ENCODE results near the gene CYP4F3.
A peak's percentile ranks its signal among the peaks of the same experiment; 100 is the strongest.
"Not testable (repeated sequence)": the region's sequence is repeated elsewhere in the genome, so short reads cannot be mapped to it uniquely, and the experiment has no call there.

CYP4F3 gene

GRCh38 chr19:15672580-15673175 lies 32.0 kb downstream of the CYP4F3 start, which contains the start of gene CYP4F12:
Gene CYP4F12 (plus strand): TSS chr19:15673087. CDS start chr19:15673530, 443 bp downstream.
- no peak within 1 kb of the TSS for H2BK5ac ChIP-seq (ENCODE audit: low read length)
- H4K5ac ChIP-seq (ENCODE audit: low read length): no peak within 1 kb of the TSS
- H2BK120ac ChIP-seq (ENCODE audit: low read depth, low read length): no peak within 1 kb of the TSS
- no peak within 1 kb of the TSS for H2AK5ac ChIP-seq (ENCODE audit: low read length)
- no peak within 1 kb of the TSS for H3K4ac ChIP-seq (ENCODE audit: low read depth, low read length)
- H3K27ac ChIP-seq (ENCODE audit: low read depth, low read length): no peak within 1 kb of the TSS
- no peak for DNase-seq
- H3K79me1 ChIP-seq (ENCODE audit: low read length): no peaks in the 10 kb centered on the region
- H3K4me3 ChIP-seq (ENCODE audit: low read length): no peak within 1 kb of the TSS
- no peaks in the 10 kb centered on the region for H3K36me3 ChIP-seq (ENCODE audit: control insufficient read depth, insufficient read depth, low read length)
- H3K79me2 ChIP-seq (ENCODE audit: control insufficient read depth, insufficient read depth, low read length): no peaks in the 10 kb centered on the region
- H3K27me3 ChIP-seq (ENCODE audit: insufficient read depth, low read length, poor library complexity): no peaks in the 10 kb centered on the region
- no peak within 1 kb of the TSS for H3K4me2 ChIP-seq (ENCODE audit: low read length)
- H3K56ac ChIP-seq (ENCODE audit: low read length): no peak within 1 kb of the TSS
- H2BK15ac ChIP-seq (replicated peaks; ENCODE audit: low read depth): no peak within 1 kb of the TSS
- no CpG with 5 or more reads among the region's 6 CpGs for WGBS (ENCODE audit: extremely low coverage, insufficient coverage, low lambda C conversion rate)
- H4K8ac ChIP-seq (ENCODE audit: low read depth, low read length): no peak within 1 kb of the TSS
- H3K4me1 ChIP-seq (ENCODE audit: control insufficient read depth, low read depth, low read length): no peaks in the 10 kb centered on the region
- H3K9ac ChIP-seq (ENCODE audit: low read length): no peak within 1 kb of the TSS
- no peak within 1 kb of the TSS for H3K23ac ChIP-seq (ENCODE audit: low read length)
- H3K18ac ChIP-seq (ENCODE audit: low read length): no peak within 1 kb of the TSS

- no peak overlapping the region for H2BK120ac ChIP-seq (ENCODE audit: low read depth, low read length)
- no peak overlapping the region for H2BK5ac ChIP-seq (ENCODE audit: low read length)
- H3K4me3 ChIP-seq (ENCODE audit: low read length): no peak overlapping the region
- no peaks in the 10 kb centered on the region for H3K36me3 ChIP-seq (ENCODE audit: control insufficient read depth, insufficient read depth, low read length)
- H2AK5ac ChIP-seq (ENCODE audit: low read length): no peak overlapping the region
- WGBS (ENCODE audit: extremely low coverage, insufficient coverage, low lambda C conversion rate): no CpG with 5 or more reads among the region's 9 CpGs
- H3K27me3 ChIP-seq (ENCODE audit: insufficient read depth, low read length, poor library complexity): no peaks in the 10 kb centered on the region
- H2BK15ac ChIP-seq (replicated peaks; ENCODE audit: low read depth): no peak overlapping the region
- no peak for DNase-seq
- H3K79me2 ChIP-seq (ENCODE audit: control insufficient read depth, insufficient read depth, low read length): no peaks in the 10 kb centered on the region
- no peak overlapping the region for H3K27ac ChIP-seq (ENCODE audit: low read depth, low read length)
- no peak overlapping the region for H3K18ac ChIP-seq (ENCODE audit: low read length)
- no peak overlapping the region for H3K4ac ChIP-seq (ENCODE audit: low read depth, low read length)
- no peak overlapping the region for H4K5ac ChIP-seq (ENCODE audit: low read length)
- H4K8ac ChIP-seq (ENCODE audit: low read depth, low read length): no peak overlapping the region
- no peak overlapping the region for H3K9ac ChIP-seq (ENCODE audit: low read length)
- no peak overlapping the region for H3K56ac ChIP-seq (ENCODE audit: low read length)
- H3K23ac ChIP-seq (ENCODE audit: low read length): no peak overlapping the region
- H3K4me2 ChIP-seq (ENCODE audit: low read length): no peak overlapping the region
- H3K79me1 ChIP-seq (ENCODE audit: low read length): no peaks in the 10 kb centered on the region
- H3K4me1 ChIP-seq (ENCODE audit: control insufficient read depth, low read depth, low read length): no peaks in the 10 kb centered on the region
These were observed 32.5 kb downstream of the CYP4F3 start for GRCh38 chr19:15673176-15673654.

GRCh38 chr19:15675560-15675959 lies 34.9 kb downstream of the CYP4F3 start:
- no peak overlapping the region for H2BK5ac ChIP-seq (ENCODE audit: low read length)
- no peak overlapping the region for H3K27ac ChIP-seq (ENCODE audit: low read depth, low read length)
- no peaks in the 10 kb centered on the region for H3K79me2 ChIP-seq (ENCODE audit: control insufficient read depth, insufficient read depth, low read length)
- no peak overlapping the region for H3K56ac ChIP-seq (ENCODE audit: low read length)
- no peak overlapping the region for H3K4me3 ChIP-seq (ENCODE audit: low read length)
- H3K79me1 ChIP-seq (ENCODE audit: low read length): no peaks in the 10 kb centered on the region
- H2BK15ac ChIP-seq (replicated peaks; ENCODE audit: low read depth): no peak overlapping the region
- no peak overlapping the region for H3K4ac ChIP-seq (ENCODE audit: low read depth, low read length)
- no peak overlapping the region for H2BK120ac ChIP-seq (ENCODE audit: low read depth, low read length)
- no CpG with 5 or more reads among the region's 3 CpGs for WGBS (ENCODE audit: extremely low coverage, insufficient coverage, low lambda C conversion rate)
- no peaks in the 10 kb centered on the region for H3K27me3 ChIP-seq (ENCODE audit: insufficient read depth, low read length, poor library complexity)
- no peak overlapping the region for H3K18ac ChIP-seq (ENCODE audit: low read length)
- H3K9ac ChIP-seq (ENCODE audit: low read length): no peak overlapping the region
- no peaks in the 10 kb centered on the region for H3K36me3 ChIP-seq (ENCODE audit: control insufficient read depth, insufficient read depth, low read length)
- DNase-seq: no peak
- H2AK5ac ChIP-seq (ENCODE audit: low read length): no peak overlapping the region
- no peak overlapping the region for H3K4me2 ChIP-seq (ENCODE audit: low read length)
- no peak overlapping the region for H4K5ac ChIP-seq (ENCODE audit: low read length)
- no peak overlapping the region for H4K8ac ChIP-seq (ENCODE audit: low read depth, low read length)
- H3K23ac ChIP-seq (ENCODE audit: low read length): no peak overlapping the region
- H3K4me1 ChIP-seq (ENCODE audit: control insufficient read depth, low read depth, low read length): no peaks in the 10 kb centered on the region

- Histone ChIP-seq H3K79me1 (ENCODE audit: low read length) (no peaks in the 10 kb centered on the region), H3K4me3 (ENCODE audit: low read length) (peak overlapping the region; percentile 24), H4K5ac (ENCODE audit: low read length) (no peak overlapping the region), H3K27ac (ENCODE audit: low read depth, low read length) (no peak overlapping the region), H3K4me1 (ENCODE audit: control insufficient read depth, low read depth, low read length) (no peaks in the 10 kb centered on the region), H3K4ac (ENCODE audit: low read depth, low read length) (no peak overlapping the region), H3K9ac (ENCODE audit: low read length) (no peak overlapping the region), H3K23ac (ENCODE audit: low read length) (no peak overlapping the region), H3K56ac (ENCODE audit: low read length) (no peak overlapping the region), H2BK15ac (replicated peaks; ENCODE audit: low read depth) (no peak overlapping the region), H2BK120ac (ENCODE audit: low read depth, low read length) (no peak overlapping the region), H3K79me2 (ENCODE audit: control insufficient read depth, insufficient read depth, low read length) (no peaks in the 10 kb centered on the region), H3K4me2 (ENCODE audit: low read length) (no peak overlapping the region), H3K36me3 (ENCODE audit: control insufficient read depth, insufficient read depth, low read length) (no peaks in the 10 kb centered on the region), H2BK5ac (ENCODE audit: low read length) (no peak overlapping the region), H4K8ac (ENCODE audit: low read depth, low read length) (no peak overlapping the region), H3K18ac (ENCODE audit: low read length) (no peak overlapping the region), H3K27me3 (ENCODE audit: insufficient read depth, low read length, poor library complexity) (no peaks in the 10 kb centered on the region), H2AK5ac (ENCODE audit: low read length) (no peak overlapping the region)
- WGBS (ENCODE audit: extremely low coverage, insufficient coverage, low lambda C conversion rate): no CpG with 5 or more reads among the region's 4 CpGs
- DNase-seq: no peak
These were observed 38.4 kb downstream of the CYP4F3 start for GRCh38 chr19:15679089-15679488.

- not testable (repeated sequence) for H4K8ac ChIP-seq (ENCODE audit: low read depth, low read length); H2BK120ac ChIP-seq (ENCODE audit: low read depth, low read length); H3K18ac ChIP-seq (ENCODE audit: low read length); H3K27me3 ChIP-seq (ENCODE audit: insufficient read depth, low read length, poor library complexity); H3K36me3 ChIP-seq (ENCODE audit: control insufficient read depth, insufficient read depth, low read length); H4K5ac ChIP-seq (ENCODE audit: low read length); H3K79me2 ChIP-seq (ENCODE audit: control insufficient read depth, insufficient read depth, low read length); H2BK5ac ChIP-seq (ENCODE audit: low read length); H3K4me3 ChIP-seq (ENCODE audit: low read length); H3K56ac ChIP-seq (ENCODE audit: low read length); H2AK5ac ChIP-seq (ENCODE audit: low read length); H2BK15ac ChIP-seq (replicated peaks; ENCODE audit: low read depth); DNase-seq; H3K4me1 ChIP-seq (ENCODE audit: control insufficient read depth, low read depth, low read length); H3K4me2 ChIP-seq (ENCODE audit: low read length); H3K9ac ChIP-seq (ENCODE audit: low read length); H3K23ac ChIP-seq (ENCODE audit: low read length); H3K27ac ChIP-seq (ENCODE audit: low read depth, low read length); H3K79me1 ChIP-seq (ENCODE audit: low read length); H3K4ac ChIP-seq (ENCODE audit: low read depth, low read length)
- no CpG with 5 or more reads among the region's 4 CpGs for WGBS (ENCODE audit: extremely low coverage, insufficient coverage, low lambda C conversion rate)
These were observed 39.2 kb downstream of the CYP4F3 start for GRCh38 chr19:15679865-15680264.

Data from mesendoderm (in vitro differentiated cells).